Measurements from ENCODE around the gene TAF9. TPM values are rescaled to one million over a fixed set of nuclear protein-coding genes. Genes with fewer than 3 reads are reported as not detected.

TAF9 gene
- total and polyA plus RNA-seq, 2 of the 13 experiments (the other 11 are each of a cell fraction or from before 2014, with no cell fraction given) = 113 to 218 TPM

GRCh38 chr5:69331528-69332445 is 37.5 kb downstream of the TAF9 start (continued):
- TF ChIP-seq ZNF441 (CRISPR knock-in tag; IDR thresholded peaks at IDR 0.05; ENCODE audit: borderline replicate concordance) (no peak), PHB2 (IDR thresholded peaks at IDR 0.05; ENCODE audit: partially characterized antibody) (no peak), ZHX1 (CRISPR knock-in tag; IDR thresholded peaks at IDR 0.05; ENCODE audit: low read depth) (no peak), SRSF9 (IDR thresholded peaks at IDR 0.05; ENCODE audit: borderline replicate concordance, insufficient read depth, low read depth, low read length, poor library complexity, severe bottlenecking) (no peak), RBAK (CRISPR knock-in tag; IDR thresholded peaks at IDR 0.05) (no peak), ZNF235 (CRISPR knock-in tag; IDR thresholded peaks at IDR 0.05; ENCODE audit: borderline replicate concordance) (no peak), SOX5 (CRISPR knock-in tag; IDR thresholded peaks at IDR 0.05; ENCODE audit: borderline replicate concordance) (no peak), ZBTB40 (IDR thresholded peaks at IDR 0.05) (no peak), ZBTB40 (CRISPR knock-in tag; IDR thresholded peaks at IDR 0.05) (no peak), EP300 (IDR thresholded peaks at IDR 0.05; ENCODE audit: low read depth in 2 of 2, low read length in 2 of 2) (no peak), EP300 (CRISPR knock-in tag; IDR thresholded peaks at IDR 0.05; ENCODE audit: borderline replicate concordance) (no peak)
- TF ChIP-seq, protein P1, sequence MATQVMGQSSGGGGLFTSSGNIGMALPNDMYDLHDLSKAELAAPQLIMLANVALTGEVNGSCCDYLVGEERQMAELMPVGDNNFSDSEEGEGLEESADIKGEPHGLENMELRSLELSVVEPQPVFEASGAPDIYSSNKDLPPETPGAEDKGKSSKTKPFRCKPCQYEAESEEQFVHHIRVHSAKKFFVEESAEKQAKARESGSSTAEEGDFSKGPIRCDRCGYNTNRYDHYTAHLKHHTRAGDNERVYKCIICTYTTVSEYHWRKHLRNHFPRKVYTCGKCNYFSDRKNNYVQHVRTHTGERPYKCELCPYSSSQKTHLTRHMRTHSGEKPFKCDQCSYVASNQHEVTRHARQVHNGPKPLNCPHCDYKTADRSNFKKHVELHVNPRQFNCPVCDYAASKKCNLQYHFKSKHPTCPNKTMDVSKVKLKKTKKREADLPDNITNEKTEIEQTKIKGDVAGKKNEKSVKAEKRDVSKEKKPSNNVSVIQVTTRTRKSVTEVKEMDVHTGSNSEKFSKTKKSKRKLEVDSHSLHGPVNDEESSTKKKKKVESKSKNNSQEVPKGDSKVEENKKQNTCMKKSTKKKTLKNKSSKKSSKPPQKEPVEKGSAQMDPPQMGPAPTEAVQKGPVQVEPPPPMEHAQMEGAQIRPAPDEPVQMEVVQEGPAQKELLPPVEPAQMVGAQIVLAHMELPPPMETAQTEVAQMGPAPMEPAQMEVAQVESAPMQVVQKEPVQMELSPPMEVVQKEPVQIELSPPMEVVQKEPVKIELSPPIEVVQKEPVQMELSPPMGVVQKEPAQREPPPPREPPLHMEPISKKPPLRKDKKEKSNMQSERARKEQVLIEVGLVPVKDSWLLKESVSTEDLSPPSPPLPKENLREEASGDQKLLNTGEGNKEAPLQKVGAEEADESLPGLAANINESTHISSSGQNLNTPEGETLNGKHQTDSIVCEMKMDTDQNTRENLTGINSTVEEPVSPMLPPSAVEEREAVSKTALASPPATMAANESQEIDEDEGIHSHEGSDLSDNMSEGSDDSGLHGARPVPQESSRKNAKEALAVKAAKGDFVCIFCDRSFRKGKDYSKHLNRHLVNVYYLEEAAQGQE (IDR thresholded peaks at IDR 0.05; ENCODE audit: borderline replicate concordance in 1 of 2, low read depth in 1 of 2, low read length in 2 of 2) = no peak
